GM23338 (cell line): Measurements from ENCODE around the gene WDR1. TPM values are rescaled to one million over a fixed set of nuclear protein-coding genes. Genes with fewer than 3 reads are reported as not detected.

Experiments used
- ATAC-seq: fragments of 200-7000 bp; cut with Tn5 transposase; 3 replicates; pipeline ENCODE4 v1.9.1; 2020
- DNase-seq: peaks from one replicate; pipeline ENCODE4 v3.0.0-alpha.2; 2015; ENCODE audit warnings: low spot score
- H2AFZ ChIP-seq: fragments of 200-600 bp; sonication (generic); 2 replicates; pipeline ENCODE4 v1.8.0; 2016; ENCODE audit warnings: antibody characterized with exemption, mild to moderate bottlenecking, moderate library complexity
- H3F3A ChIP-seq: fragments of 200-600 bp; sonication (generic); replicated peaks from 2 replicates; pipeline ENCODE4 v1.8.0; 2017; ENCODE audit warnings: antibody characterized with exemption, mixed run types, low read depth
- H3K27ac ChIP-seq: fragments of 200-600 bp; sonication (generic); 2 replicates; pipeline ENCODE4 v1.6.1; 2016; ENCODE audit warnings: low read depth
- H3K27me3 ChIP-seq: fragments of 200-600 bp; sonication (generic); 2 replicates; pipeline ENCODE4 v1.8.0; 2016; ENCODE audit warnings: mild to moderate bottlenecking, mixed run types, moderate library complexity; ENCODE audit not compliant: insufficient read depth
- H3K36me3 ChIP-seq: fragments of 200-600 bp; sonication (generic); 2 replicates; pipeline ENCODE4 v1.8.0; 2016; ENCODE audit warnings: mild to moderate bottlenecking; ENCODE audit not compliant: insufficient read depth
- H3K4me1 ChIP-seq: fragments of 200-600 bp; sonication (generic); 2 replicates; pipeline ENCODE4 v1.8.0; 2016; ENCODE audit warnings: mild to moderate bottlenecking, moderate library complexity; ENCODE audit not compliant: insufficient read depth
- H3K4me2 ChIP-seq: fragments of 200-600 bp; sonication (generic); 2 replicates; pipeline ENCODE4 v1.7.1; 2017; ENCODE audit warnings: mixed run types
- H3K4me3 ChIP-seq: fragments of 200-600 bp; sonication (generic); 2 replicates; pipeline ENCODE4 v1.6.1; 2016; ENCODE audit warnings: mixed run types
- H3K79me2 ChIP-seq: fragments of 200-600 bp; sonication (generic); replicated peaks from 2 replicates; pipeline ENCODE4 v1.8.0; 2017; ENCODE audit warnings: mild to moderate bottlenecking; ENCODE audit not compliant: insufficient read depth
- H3K9me2 ChIP-seq: fragments of 200-600 bp; sonication (generic); 2 replicates; pipeline ENCODE4 v1.8.0; 2017; ENCODE audit not compliant: insufficient read depth
- H4K20me1 ChIP-seq: fragments of 200-600 bp; sonication (generic); replicated peaks from 2 replicates; pipeline ENCODE4 v1.8.0; 2017; ENCODE audit warnings: mild to moderate bottlenecking; ENCODE audit not compliant: insufficient read depth
- H3K27ac Mint-ChIP-seq: 2 replicates; pipeline ENCODE4 v1.8.0; 2020; ENCODE audit warnings: inconsistent platforms, mild to moderate bottlenecking, moderate library complexity, mixed read lengths
- H3K27me3 Mint-ChIP-seq: 3 replicates; pipeline ENCODE4 v1.8.0; 2022; ENCODE audit warnings: low read depth, mild to moderate bottlenecking, moderate library complexity, mixed read lengths, inconsistent platforms; ENCODE audit not compliant: insufficient read depth, poor library complexity
- H3K36me3 Mint-ChIP-seq: 3 replicates; pipeline ENCODE4 v1.8.0; 2021; ENCODE audit warnings: low read depth, mild to moderate bottlenecking, inconsistent platforms, moderate library complexity, mixed read lengths
- H3K4me1 Mint-ChIP-seq: 3 replicates; pipeline ENCODE4 v1.8.0; 2020; ENCODE audit warnings: mild to moderate bottlenecking, inconsistent platforms, mixed read lengths
- H3K4me3 Mint-ChIP-seq: 3 replicates; pipeline ENCODE4 v1.8.0; 2021; ENCODE audit warnings: moderate library complexity, mild to moderate bottlenecking, inconsistent platforms, mixed read lengths
- H3K9me3 Mint-ChIP-seq: 3 replicates; pipeline ENCODE4 v1.8.0; 2020; ENCODE audit warnings: moderate library complexity, mild to moderate bottlenecking, inconsistent platforms, mixed read lengths
- CREB1 ChIP-seq: fragments of 250-450 bp; sonication (Bioruptor Pico); IDR thresholded peaks from 2 replicates; pipeline ENCODE4 v1.5.0; 2020; ENCODE audit warnings: low read depth, mild to moderate bottlenecking, moderate library complexity
- EZH2 ChIP-seq: fragments of 200-600 bp; sonication (generic); IDR thresholded peaks from one replicate; pipeline ENCODE4 v1.8.0; 2017; ENCODE audit warnings: antibody characterized with exemption, mild to moderate bottlenecking, low read depth; ENCODE audit not compliant: unreplicated experiment
- EZH2phosphoT487 ChIP-seq: fragments of 200-600 bp; sonication (generic); IDR thresholded peaks from one replicate; pipeline ENCODE4 v1.8.1; 2018; ENCODE audit warnings: antibody characterized with exemption; ENCODE audit not compliant: unreplicated experiment
- JUNB ChIP-seq: IDR thresholded peaks from one replicate; pipeline ENCODE4 v1.6.1; 2016; ENCODE audit warnings: antibody characterized with exemption; ENCODE audit not compliant: unreplicated experiment
- NANOG ChIP-seq: IDR thresholded peaks from 2 replicates; pipeline ENCODE4 v1.6.1; 2016; ENCODE audit warnings: antibody characterized with exemption, borderline replicate concordance
- STAT1 ChIP-seq: IDR thresholded peaks from one replicate; pipeline ENCODE4 v1.6.1; 2016; ENCODE audit warnings: antibody characterized with exemption; ENCODE audit not compliant: unreplicated experiment
- ZNF114 ChIP-seq: fragments of 250-450 bp; sonication (Bioruptor Pico); IDR thresholded peaks from 2 replicates; pipeline ENCODE4 v1.5.0; 2020; ENCODE audit warnings: mild to moderate bottlenecking, moderate library complexity
- ZNF331 ChIP-seq: fragments of 250-450 bp; sonication (Bioruptor Pico); IDR thresholded peaks from 2 replicates; pipeline ENCODE4 v1.5.0; 2020; ENCODE audit warnings: low read depth, mild to moderate bottlenecking, moderate library complexity
- polyA plus RNA-seq: library from polyadenylated mRNA; unstranded; fragments of >200 nt; fragmentation: Nextera tagmentation; extraction: Ambion mirVana; gene quantifications from 2 replicates; pipeline ENCODE4 v1.2.1, GENCODE V29; 2016
- total RNA-seq: library from RNA; depleted of rRNA; stranded (reverse); fragments of >200 nt; shearing (Covaris generic); gene quantifications from 2 replicates; pipeline ENCODE4 v1.2.3, GENCODE V29; 2014
- TF ChIP-seq, protein P1 (sequence below): IDR thresholded peaks from one replicate; pipeline ENCODE4 v1.6.1; 2018; ENCODE audit warnings: antibody characterized with exemption; ENCODE audit not compliant: unreplicated experiment
- TF ChIP-seq, protein P2 (sequence below): fragments of 250-450 bp; sonication (Bioruptor Pico); IDR thresholded peaks from 2 replicates; pipeline ENCODE4 v1.5.0; 2020; ENCODE audit warnings: mild to moderate bottlenecking, moderate library complexity
- TF ChIP-seq, protein P3 (sequence below): IDR thresholded peaks from 2 replicates; pipeline ENCODE4 v1.6.1; 2016; ENCODE audit warnings: antibody characterized with exemption

Gene WDR1
- total and polyA plus RNA-seq, 2 experiments from 2014 or later, result 93.2 to 248 TPM

DNA sequence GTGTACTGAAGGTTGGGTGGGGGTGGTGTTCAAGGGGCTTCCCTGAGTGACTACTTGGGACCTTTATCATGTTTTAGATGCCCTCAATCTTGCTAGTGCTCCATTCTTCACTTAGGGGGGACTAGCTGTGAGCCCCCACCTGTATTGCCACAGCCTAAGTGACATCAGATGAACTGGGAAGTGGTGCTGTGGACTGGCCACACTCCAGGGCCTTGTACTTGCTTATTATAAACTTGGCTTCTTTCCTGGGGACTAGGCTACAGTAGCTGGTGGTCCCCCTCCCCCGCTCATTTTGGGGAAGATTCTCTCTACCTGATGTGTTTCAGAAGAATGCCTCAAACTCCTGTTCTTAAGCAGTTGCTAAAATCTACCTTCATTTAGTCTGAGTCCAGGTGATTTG, 46.7 kb upstream of the WDR1 start:
- no peak overlapping the region for H3K27ac Mint-ChIP-seq
- TF ChIP-seq, protein P1, sequence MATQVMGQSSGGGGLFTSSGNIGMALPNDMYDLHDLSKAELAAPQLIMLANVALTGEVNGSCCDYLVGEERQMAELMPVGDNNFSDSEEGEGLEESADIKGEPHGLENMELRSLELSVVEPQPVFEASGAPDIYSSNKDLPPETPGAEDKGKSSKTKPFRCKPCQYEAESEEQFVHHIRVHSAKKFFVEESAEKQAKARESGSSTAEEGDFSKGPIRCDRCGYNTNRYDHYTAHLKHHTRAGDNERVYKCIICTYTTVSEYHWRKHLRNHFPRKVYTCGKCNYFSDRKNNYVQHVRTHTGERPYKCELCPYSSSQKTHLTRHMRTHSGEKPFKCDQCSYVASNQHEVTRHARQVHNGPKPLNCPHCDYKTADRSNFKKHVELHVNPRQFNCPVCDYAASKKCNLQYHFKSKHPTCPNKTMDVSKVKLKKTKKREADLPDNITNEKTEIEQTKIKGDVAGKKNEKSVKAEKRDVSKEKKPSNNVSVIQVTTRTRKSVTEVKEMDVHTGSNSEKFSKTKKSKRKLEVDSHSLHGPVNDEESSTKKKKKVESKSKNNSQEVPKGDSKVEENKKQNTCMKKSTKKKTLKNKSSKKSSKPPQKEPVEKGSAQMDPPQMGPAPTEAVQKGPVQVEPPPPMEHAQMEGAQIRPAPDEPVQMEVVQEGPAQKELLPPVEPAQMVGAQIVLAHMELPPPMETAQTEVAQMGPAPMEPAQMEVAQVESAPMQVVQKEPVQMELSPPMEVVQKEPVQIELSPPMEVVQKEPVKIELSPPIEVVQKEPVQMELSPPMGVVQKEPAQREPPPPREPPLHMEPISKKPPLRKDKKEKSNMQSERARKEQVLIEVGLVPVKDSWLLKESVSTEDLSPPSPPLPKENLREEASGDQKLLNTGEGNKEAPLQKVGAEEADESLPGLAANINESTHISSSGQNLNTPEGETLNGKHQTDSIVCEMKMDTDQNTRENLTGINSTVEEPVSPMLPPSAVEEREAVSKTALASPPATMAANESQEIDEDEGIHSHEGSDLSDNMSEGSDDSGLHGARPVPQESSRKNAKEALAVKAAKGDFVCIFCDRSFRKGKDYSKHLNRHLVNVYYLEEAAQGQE, result no peak
- no peak for TF ChIP-seq ZNF331 (CRISPR knock-in tag)
- no peak for TF ChIP-seq NANOG
- no peak for TF ChIP-seq EZH2phosphoT487
- TF ChIP-seq ZNF114 (CRISPR knock-in tag), result no peak
- TF ChIP-seq JUNB, result no peak
- TF ChIP-seq CREB1 (CRISPR knock-in tag), result no peak
- Histone ChIP-seq H3K36me3 (no peaks in the 10 kb centered on the region), H3K4me1 (no peaks in the 10 kb centered on the region), H2AFZ (no peak overlapping the region), H4K20me1 (no peaks in the 10 kb centered on the region), H3K27ac (no peak overlapping the region), H3F3A (no peaks in the 10 kb centered on the region), H3K9me2 (no peaks in the 10 kb centered on the region), H3K4me2 (no peak overlapping the region), H3K79me2 (no peaks in the 10 kb centered on the region), H3K27me3 (no peaks in the 10 kb centered on the region), H3K4me3 (no peak overlapping the region)
- peaks cover 3% of the 10 kb centered on the region for H3K27me3 Mint-ChIP-seq
- no peaks in the 10 kb centered on the region for H3K36me3 Mint-ChIP-seq
- H3K4me1 Mint-ChIP-seq, result no peaks in the 10 kb centered on the region
- DNase-seq (no peak), ATAC-seq (no peak)
- no peaks in the 10 kb centered on the region for H3K9me3 Mint-ChIP-seq
- no peak overlapping the region for H3K4me3 Mint-ChIP-seq

DNA sequence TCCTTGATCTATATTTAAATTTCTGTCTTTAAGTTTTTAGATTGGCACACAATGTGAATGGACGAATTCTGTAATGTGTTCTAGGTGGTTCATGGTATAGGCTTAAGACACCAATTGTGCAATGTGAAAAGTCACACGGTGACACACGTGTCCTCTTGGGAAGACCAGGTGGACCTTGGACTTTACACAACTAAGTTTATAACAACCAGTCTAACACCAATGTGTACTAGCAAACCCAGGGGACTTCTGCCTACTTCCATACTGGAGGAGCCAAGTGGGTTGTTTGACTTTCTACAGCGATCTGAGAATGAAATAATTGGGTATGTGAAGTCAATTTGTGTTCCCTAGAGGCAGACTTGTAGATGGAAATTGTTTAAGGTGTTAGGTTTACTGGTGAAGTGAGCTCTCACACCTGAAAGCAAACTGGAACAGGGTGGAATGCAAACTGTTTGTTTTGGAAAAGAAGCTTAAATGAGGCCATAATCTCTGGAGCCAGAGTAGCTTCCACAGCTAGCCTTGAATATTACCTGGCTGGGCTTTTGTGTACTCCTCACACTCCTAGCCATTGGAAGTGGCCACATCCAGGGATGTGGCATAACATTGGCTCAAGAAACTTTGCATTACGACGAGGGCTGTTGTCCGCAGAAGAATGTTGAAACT, 45.9 kb upstream of the WDR1 start:
- no peaks in the 10 kb centered on the region for H3K9me3 Mint-ChIP-seq
- Histone ChIP-seq H3K36me3 (no peaks in the 10 kb centered on the region), H3K27ac (no peak overlapping the region), H2AFZ (no peak overlapping the region), H3F3A (no peaks in the 10 kb centered on the region), H3K4me2 (no peak overlapping the region), H3K79me2 (no peaks in the 10 kb centered on the region), H3K9me2 (no peaks in the 10 kb centered on the region), H3K4me1 (no peaks in the 10 kb centered on the region), H3K4me3 (no peak overlapping the region), H4K20me1 (no peaks in the 10 kb centered on the region), H3K27me3 (no peaks in the 10 kb centered on the region)
- H3K27me3 Mint-ChIP-seq, result peaks cover 3% of the 10 kb centered on the region
- DNase-seq, result no peak
- H3K4me3 Mint-ChIP-seq, result no peak overlapping the region
- H3K4me1 Mint-ChIP-seq, result peaks cover 5% of the 10 kb centered on the region; the same call in 2 of the 3 replicates
- no peak overlapping the region for H3K27ac Mint-ChIP-seq
- no peak for ATAC-seq
- H3K36me3 Mint-ChIP-seq, result no peaks in the 10 kb centered on the region
- no peak for TF ChIP-seq ZNF114 (CRISPR knock-in tag)
- no peak for TF ChIP-seq EZH2
- TF ChIP-seq CREB1 (CRISPR knock-in tag), result no peak
- no peak for TF ChIP-seq NANOG
- TF ChIP-seq, protein P2, sequence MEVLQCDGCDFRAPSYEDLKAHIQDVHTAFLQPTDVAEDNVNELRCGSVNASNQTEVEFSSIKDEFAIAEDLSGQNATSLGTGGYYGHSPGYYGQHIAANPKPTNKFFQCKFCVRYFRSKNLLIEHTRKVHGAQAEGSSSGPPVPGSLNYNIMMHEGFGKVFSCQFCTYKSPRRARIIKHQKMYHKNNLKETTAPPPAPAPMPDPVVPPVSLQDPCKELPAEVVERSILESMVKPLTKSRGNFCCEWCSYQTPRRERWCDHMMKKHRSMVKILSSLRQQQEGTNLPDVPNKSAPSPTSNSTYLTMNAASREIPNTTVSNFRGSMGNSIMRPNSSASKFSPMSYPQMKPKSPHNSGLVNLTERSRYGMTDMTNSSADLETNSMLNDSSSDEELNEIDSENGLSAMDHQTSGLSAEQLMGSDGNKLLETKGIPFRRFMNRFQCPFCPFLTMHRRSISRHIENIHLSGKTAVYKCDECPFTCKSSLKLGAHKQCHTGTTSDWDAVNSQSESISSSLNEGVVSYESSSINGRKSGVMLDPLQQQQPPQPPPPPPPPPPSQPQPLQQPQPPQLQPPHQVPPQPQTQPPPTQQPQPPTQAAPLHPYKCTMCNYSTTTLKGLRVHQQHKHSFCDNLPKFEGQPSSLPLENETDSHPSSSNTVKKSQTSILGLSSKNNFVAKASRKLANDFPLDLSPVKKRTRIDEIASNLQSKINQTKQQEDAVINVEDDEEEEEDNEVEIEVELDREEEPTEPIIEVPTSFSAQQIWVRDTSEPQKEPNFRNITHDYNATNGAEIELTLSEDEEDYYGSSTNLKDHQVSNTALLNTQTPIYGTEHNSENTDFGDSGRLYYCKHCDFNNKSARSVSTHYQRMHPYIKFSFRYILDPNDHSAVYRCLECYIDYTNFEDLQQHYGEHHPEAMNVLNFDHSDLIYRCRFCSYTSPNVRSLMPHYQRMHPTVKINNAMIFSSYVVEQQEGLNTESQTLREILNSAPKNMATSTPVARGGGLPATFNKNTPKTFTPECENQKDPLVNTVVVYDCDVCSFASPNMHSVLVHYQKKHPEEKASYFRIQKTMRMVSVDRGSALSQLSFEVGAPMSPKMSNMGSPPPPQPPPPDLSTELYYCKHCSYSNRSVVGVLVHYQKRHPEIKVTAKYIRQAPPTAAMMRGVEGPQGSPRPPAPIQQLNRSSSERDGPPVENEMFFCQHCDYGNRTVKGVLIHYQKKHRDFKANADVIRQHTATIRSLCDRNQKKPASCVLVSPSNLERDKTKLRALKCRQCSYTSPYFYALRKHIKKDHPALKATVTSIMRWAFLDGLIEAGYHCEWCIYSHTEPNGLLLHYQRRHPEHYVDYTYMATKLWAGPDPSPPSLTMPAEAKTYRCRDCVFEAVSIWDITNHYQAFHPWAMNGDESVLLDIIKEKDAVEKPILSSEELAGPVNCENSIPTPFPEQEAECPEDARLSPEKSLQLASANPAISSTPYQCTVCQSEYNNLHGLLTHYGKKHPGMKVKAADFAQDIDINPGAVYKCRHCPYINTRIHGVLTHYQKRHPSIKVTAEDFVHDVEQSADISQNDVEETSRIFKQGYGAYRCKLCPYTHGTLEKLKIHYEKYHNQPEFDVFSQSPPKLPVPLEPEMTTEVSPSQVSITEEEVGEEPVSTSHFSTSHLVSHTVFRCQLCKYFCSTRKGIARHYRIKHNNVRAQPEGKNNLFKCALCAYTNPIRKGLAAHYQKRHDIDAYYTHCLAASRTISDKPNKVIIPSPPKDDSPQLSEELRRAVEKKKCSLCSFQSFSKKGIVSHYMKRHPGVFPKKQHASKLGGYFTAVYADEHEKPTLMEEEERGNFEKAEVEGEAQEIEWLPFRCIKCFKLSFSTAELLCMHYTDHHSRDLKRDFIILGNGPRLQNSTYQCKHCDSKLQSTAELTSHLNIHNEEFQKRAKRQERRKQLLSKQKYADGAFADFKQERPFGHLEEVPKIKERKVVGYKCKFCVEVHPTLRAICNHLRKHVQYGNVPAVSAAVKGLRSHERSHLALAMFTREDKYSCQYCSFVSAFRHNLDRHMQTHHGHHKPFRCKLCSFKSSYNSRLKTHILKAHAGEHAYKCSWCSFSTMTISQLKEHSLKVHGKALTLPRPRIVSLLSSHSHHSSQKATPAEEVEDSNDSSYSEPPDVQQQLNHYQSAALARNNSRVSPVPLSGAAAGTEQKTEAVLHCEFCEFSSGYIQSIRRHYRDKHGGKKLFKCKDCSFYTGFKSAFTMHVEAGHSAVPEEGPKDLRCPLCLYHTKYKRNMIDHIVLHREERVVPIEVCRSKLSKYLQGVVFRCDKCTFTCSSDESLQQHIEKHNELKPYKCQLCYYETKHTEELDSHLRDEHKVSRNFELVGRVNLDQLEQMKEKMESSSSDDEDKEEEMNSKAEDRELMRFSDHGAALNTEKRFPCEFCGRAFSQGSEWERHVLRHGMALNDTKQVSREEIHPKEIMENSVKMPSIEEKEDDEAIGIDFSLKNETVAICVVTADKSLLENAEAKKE, result no peak
- TF ChIP-seq, protein P3, sequence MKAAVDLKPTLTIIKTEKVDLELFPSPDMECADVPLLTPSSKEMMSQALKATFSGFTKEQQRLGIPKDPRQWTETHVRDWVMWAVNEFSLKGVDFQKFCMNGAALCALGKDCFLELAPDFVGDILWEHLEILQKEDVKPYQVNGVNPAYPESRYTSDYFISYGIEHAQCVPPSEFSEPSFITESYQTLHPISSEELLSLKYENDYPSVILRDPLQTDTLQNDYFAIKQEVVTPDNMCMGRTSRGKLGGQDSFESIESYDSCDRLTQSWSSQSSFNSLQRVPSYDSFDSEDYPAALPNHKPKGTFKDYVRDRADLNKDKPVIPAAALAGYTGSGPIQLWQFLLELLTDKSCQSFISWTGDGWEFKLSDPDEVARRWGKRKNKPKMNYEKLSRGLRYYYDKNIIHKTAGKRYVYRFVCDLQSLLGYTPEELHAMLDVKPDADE, result no peak
- TF ChIP-seq STAT1, result no peak
